CD4-positive, alpha-beta T cell (primary cell): ENCODE data around the gene PTPRN2. TPM values are rescaled to one million over a fixed set of nuclear protein-coding genes. Genes with fewer than 3 reads are reported as not detected.

Experiments
- ATAC-seq: fragments of 200-7000 bp; cut with Tn5 transposase; one replicate; pipeline ENCODE4 v1.10.0; 2022; ENCODE audit warnings: mild to moderate bottlenecking; ENCODE audit not compliant: poor library complexity
- CTCF ChIA-PET: fragments of 350-600 bp; sonication (Branson Sonifier 250); formaldehyde crosslinking; loops from one replicate; lab custom pipeline; 2021; ENCODE audit warnings: antibody characterized with exemption, inconsistent platforms; lab: Charles Lee
- POLR2A ChIA-PET: fragments of 350-600 bp; sonication (Branson Sonifier 250); formaldehyde crosslinking; loops from one replicate; lab custom pipeline; 2021; ENCODE audit warnings: antibody characterized with exemption, inconsistent platforms; lab: Charles Lee
- DNase-seq, 14 experiments: peaks; one replicate each; pipeline ENCODE4 v3.0.0-alpha.2; 2013 to 2020; ENCODE audit warnings: mixed read lengths in 2 of 14
- H3K27ac ChIP-seq, 2 donors: one replicate each; pipeline versions ENCODE4 v1.5.1 to v1.7.0; 2013; ENCODE audit warnings: low read length in 2 of 2, low read depth in 1 of 2, mild to moderate bottlenecking in 1 of 2
- H3K27me3 ChIP-seq, 2 experiments: 1 replicate in 1 of 2; 2 replicates in 1 of 2; pipeline versions ENCODE4 v1.6.1 to v1.7.0; 2013; ENCODE audit warnings: low read length in 2 of 2, control low read depth in 1 of 2, mild to moderate bottlenecking in 1 of 2, moderate library complexity in 1 of 2; ENCODE audit not compliant: insufficient read depth in 2 of 2, control insufficient read depth in 1 of 2
- H3K36me3 ChIP-seq: one replicate; pipeline ENCODE4 v1.6.1; 2013; ENCODE audit warnings: low read length, control low read depth; ENCODE audit not compliant: insufficient read depth
- H3K4me1 ChIP-seq: one replicate; pipeline ENCODE4 v1.6.1; 2013; ENCODE audit warnings: low read length, control low read depth; ENCODE audit not compliant: insufficient read depth
- H3K4me3 ChIP-seq: one replicate; pipeline ENCODE4 v1.5.1; 2013; ENCODE audit warnings: mild to moderate bottlenecking, low read length, moderate library complexity
- H3K9me3 ChIP-seq, 2 experiments: 1 replicate in 1 of 2; 2 replicates in 1 of 2; pipeline versions ENCODE4 v1.6.1 to v1.7.0; 2013; ENCODE audit warnings: low read length in 2 of 2, mild to moderate bottlenecking in 2 of 2, control low read depth in 1 of 2, moderate library complexity in 1 of 2; ENCODE audit not compliant: control insufficient read depth in 1 of 2, insufficient read depth in 1 of 2
- H3K27ac Mint-ChIP-seq: one replicate; pipeline ENCODE4 v1.8.0; 2020; ENCODE audit warnings: mixed read lengths
- H3K27me3 Mint-ChIP-seq: one replicate; pipeline ENCODE4 v1.8.0; 2021; ENCODE audit warnings: mixed read lengths
- H3K36me3 Mint-ChIP-seq: one replicate; pipeline ENCODE4 v1.8.0; 2021; ENCODE audit warnings: low read depth, mixed read lengths
- H3K4me1 Mint-ChIP-seq: one replicate; pipeline ENCODE4 v1.8.0; 2021; ENCODE audit warnings: low read depth, mixed read lengths
- H3K4me3 Mint-ChIP-seq: one replicate; pipeline ENCODE4 v1.8.0; 2020; ENCODE audit warnings: mild to moderate bottlenecking, mixed read lengths
- H3K9me3 Mint-ChIP-seq: one replicate; pipeline ENCODE4 v1.8.0; 2020; ENCODE audit warnings: mixed read lengths
- intact Hi-C, 2 experiments: fragments of 100-400 bp; cut with DNase I in 1 of 2; cut with micrococcal nuclease in 1 of 2; formaldehyde crosslinking; loops; one replicate each; pipeline versions ENCODE4 v1.15.1 to v1.9.0; 2023 to 2025; cut with DNase I, micrococcal nuclease
- total RNA-seq, 174 experiments: library from RNA in 2 of 174; stranded (reverse) in 2 of 174; gene quantifications; one replicate each; pipeline ENCODE4 v1.2.3 and lab custom pipeline; 2021 to 2026
- TF ChIP-seq, protein P1 (sequence below): fragments of 200-600 bp; IDR thresholded peaks from one replicate; pipeline ENCODE4 v1.8.0; 2022; ENCODE audit warnings: antibody characterized with exemption, mild to moderate bottlenecking

Gene PTPRN2
- total RNA-seq, 2 experiments from 2014 or later = 0.34 to 0.44 TPM

DNA sequence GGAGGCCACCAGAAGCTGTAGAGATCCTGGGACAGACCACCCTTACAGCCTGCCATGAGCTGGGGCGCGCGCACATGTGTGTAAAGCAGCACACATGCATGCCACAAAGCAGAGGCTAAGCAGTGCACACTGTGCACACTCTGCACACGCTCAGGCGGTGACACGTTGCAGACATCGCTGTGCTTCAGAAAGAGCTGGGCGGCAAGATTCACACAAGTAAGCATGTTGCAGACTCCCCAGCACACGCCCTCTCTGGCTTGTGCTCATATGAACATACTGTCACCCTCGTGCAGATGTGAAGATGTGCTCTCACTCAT, 772.0 kb downstream of the PTPRN2 start:
- H3K4me3 Mint-ChIP-seq = no peak overlapping the region
- Histone ChIP-seq H3K4me1 (peaks cover 3% of the 10 kb centered on the region), H3K9me3 (peaks cover 0 to 21% of the 10 kb centered on the region in 2 experiments), H3K4me3 (no peak overlapping the region), H3K36me3 (no peaks in the 10 kb centered on the region), H3K27me3 (no peaks in the 10 kb centered on the region), H3K27ac (no peak overlapping the region)
- no peak for ATAC-seq
- no peak for DNase-seq
- intact Hi-C loops = no loop called here
- H3K9me3 Mint-ChIP-seq = no peaks in the 10 kb centered on the region
- POLR2A ChIA-PET = no interaction called here
- TF ChIP-seq, protein P1, sequence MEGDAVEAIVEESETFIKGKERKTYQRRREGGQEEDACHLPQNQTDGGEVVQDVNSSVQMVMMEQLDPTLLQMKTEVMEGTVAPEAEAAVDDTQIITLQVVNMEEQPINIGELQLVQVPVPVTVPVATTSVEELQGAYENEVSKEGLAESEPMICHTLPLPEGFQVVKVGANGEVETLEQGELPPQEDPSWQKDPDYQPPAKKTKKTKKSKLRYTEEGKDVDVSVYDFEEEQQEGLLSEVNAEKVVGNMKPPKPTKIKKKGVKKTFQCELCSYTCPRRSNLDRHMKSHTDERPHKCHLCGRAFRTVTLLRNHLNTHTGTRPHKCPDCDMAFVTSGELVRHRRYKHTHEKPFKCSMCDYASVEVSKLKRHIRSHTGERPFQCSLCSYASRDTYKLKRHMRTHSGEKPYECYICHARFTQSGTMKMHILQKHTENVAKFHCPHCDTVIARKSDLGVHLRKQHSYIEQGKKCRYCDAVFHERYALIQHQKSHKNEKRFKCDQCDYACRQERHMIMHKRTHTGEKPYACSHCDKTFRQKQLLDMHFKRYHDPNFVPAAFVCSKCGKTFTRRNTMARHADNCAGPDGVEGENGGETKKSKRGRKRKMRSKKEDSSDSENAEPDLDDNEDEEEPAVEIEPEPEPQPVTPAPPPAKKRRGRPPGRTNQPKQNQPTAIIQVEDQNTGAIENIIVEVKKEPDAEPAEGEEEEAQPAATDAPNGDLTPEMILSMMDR = no peak
- H3K36me3 Mint-ChIP-seq = no peaks in the 10 kb centered on the region
- CTCF ChIA-PET = no interaction called here
- H3K27ac Mint-ChIP-seq = no peak overlapping the region
- H3K27me3 Mint-ChIP-seq = no peaks in the 10 kb centered on the region
- peaks cover 8% of the 10 kb centered on the region for H3K4me1 Mint-ChIP-seq

DNA sequence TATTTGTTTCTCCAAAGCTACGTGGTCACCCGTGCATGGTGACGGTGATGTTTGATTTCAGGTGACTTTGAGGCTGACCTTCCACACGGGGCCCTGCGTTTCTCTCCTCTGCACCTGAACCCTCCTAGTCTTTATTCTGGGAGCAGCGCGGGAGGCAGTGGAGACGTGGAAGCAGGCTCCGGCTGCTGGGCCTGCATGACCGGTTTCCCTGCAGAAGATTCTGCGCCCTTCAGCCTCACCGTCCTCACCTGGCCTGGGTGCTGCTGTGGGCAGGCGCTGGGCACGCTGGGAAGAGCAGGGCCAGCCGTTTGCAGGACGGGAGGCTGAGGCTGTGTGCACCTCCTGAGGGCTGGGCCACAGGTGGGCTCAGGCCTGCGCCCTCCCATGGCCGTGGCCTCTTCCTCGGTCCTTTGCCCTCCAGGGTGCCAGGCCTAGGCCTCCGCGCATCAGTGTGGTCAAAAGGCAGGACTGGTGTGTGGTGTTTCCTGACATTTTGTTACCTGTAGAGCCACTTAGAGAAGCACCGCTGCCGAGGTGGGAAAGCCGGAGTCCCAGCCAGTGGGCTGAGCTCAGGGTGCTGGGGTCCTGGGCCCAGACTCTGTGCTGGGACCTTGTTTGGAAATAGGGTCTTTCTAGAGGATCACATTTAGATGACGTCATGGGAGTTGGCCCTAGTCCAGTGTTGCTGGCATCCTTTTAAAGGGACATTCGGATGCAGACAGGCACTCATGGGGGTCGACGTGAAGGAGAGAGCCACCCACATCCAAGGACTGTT, 772.5 kb downstream of the PTPRN2 start:
- Histone ChIP-seq H3K36me3 (no peaks in the 10 kb centered on the region), H3K4me1 (peaks cover 3% of the 10 kb centered on the region), H3K27me3 (no peaks in the 10 kb centered on the region), H3K9me3 (peaks cover 0 to 23% of the 10 kb centered on the region in 2 experiments), H3K4me3 (no peak overlapping the region), H3K27ac (no peak overlapping the region)
- TF ChIP-seq, protein P1 = no peak
- Mint-ChIP-seq H3K27me3 (no peaks in the 10 kb centered on the region), H3K4me1 (peaks cover 8% of the 10 kb centered on the region), H3K27ac (no peak overlapping the region), H3K4me3 (no peak overlapping the region), H3K36me3 (no peaks in the 10 kb centered on the region), H3K9me3 (no peaks in the 10 kb centered on the region)
- DNase-seq (no peak), ATAC-seq (no peak)
- ChIA-PET POLR2A (no interaction called here), CTCF (no interaction called here)
- intact Hi-C loops = no loop called here

DNA sequence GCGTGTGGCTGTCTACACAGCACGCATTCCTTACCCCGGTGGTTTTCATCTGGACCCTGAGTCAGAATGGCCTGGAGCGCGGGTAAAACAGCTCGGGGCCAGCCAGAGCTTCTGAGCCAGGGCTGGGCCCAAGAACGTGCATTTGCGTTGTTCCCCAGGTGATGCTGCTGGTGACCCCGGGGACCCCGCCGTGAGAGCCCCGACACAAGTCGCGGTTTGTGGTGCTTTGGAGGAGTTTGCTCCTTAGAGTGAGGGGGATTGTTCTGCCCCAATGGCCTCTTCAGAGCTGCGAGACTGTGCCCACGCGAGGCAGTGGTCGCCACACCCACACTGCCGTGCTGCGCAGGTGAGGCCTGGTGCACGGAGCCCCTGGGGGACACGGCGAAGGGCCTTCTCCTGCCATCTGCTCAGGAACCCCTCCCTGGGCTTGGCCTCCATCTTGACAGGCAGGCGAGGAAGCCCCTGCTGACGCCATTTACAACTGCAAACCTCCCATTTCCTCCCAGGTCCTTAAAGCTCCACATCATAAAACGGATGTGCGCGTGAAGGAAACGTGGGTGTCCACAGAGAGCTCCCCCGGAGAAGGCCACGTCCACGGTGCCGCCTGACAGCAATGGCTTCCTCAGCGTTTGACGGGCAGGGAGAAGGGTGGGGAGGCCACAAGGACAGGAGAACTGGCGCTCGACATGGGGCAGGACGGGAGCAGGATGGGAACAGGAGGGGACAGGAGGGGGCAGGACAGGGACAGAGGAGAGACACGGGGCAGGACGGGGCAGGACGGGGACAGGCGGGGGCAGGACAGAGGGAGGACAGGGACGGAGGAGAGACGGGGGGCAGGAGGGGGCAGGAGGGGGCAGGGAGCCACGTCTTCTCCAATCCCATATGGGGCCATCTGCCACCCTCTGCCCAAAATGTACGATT, 773.6 kb downstream of the PTPRN2 start:
- no peaks in the 10 kb centered on the region for H3K36me3 Mint-ChIP-seq
- ATAC-seq = no peak
- Histone ChIP-seq H3K4me1 (peaks cover 3% of the 10 kb centered on the region), H3K27me3 (no peaks in the 10 kb centered on the region), H3K9me3 (peaks cover 0 to 28% of the 10 kb centered on the region in 2 experiments), H3K4me3 (no peak overlapping the region), H3K27ac (no peak overlapping the region), H3K36me3 (no peaks in the 10 kb centered on the region)
- no peak overlapping the region for H3K27ac Mint-ChIP-seq
- intact Hi-C loops = no loop called here
- no peaks in the 10 kb centered on the region for H3K9me3 Mint-ChIP-seq
- no peaks in the 10 kb centered on the region for H3K27me3 Mint-ChIP-seq
- POLR2A ChIA-PET = no interaction called here
- H3K4me3 Mint-ChIP-seq = no peak overlapping the region
- CTCF ChIA-PET = no interaction called here
- TF ChIP-seq, protein P1 = no peak
- H3K4me1 Mint-ChIP-seq = peaks cover 8% of the 10 kb centered on the region
- DNase-seq = no peak
